GM06990 (cell line): Measurements from ENCODE around the gene RNFT2.

ENCODE experiments used
- DNase-seq: peaks from one replicate; pipeline ENCODE4 v3.0.0-alpha.2; 2011; ENCODE audit not compliant: insufficient read length; ENCODE audit errors: extremely low read depth
- H3K27me3 ChIP-seq: replicated peaks from 2 replicates; pipeline ENCODE4 v1.6.0; 2011; ENCODE audit warnings: low read length; ENCODE audit not compliant: control insufficient read depth, insufficient read depth
- H3K36me3 ChIP-seq: 2 replicates; pipeline ENCODE4 v1.5.1; 2011; ENCODE audit warnings: low read length; ENCODE audit not compliant: control insufficient read depth, insufficient read depth
- H3K4me3 ChIP-seq: replicated peaks from 2 replicates; pipeline ENCODE4 v1.5.1; 2011; ENCODE audit warnings: low read depth, mild to moderate bottlenecking, control low read depth, low read length
- TF ChIP-seq, protein P1 (sequence below): IDR thresholded peaks from 2 replicates; pipeline ENCODE4 v1.5.1; 2011; ENCODE audit warnings: low read length, control low read depth, mild to moderate bottlenecking, inconsistent platforms; ENCODE audit not compliant: insufficient read depth, poor library complexity, severe bottlenecking

The RNFT2 gene

DNA sequence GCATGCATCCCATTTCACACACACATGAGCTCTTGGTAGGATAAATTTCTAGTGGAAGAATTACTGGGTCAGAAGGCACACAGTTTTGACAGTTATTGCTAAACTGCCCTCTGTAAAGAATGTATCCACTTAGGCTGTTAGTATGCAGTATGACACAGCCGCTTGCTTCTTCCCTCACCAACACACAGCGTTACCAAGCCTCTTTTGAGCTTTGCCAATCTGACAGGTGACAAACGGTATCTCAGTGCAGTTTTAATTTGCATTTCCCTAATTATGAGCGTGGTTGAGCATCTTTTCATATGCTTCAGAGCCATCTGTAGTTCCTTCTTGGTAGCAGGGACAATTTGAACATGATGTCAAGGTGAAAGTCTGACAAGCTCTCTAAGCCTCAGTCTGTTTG lies 100.2 kb downstream of the RNFT2 start:
- no peak for DNase-seq
- TF ChIP-seq, protein P1, sequence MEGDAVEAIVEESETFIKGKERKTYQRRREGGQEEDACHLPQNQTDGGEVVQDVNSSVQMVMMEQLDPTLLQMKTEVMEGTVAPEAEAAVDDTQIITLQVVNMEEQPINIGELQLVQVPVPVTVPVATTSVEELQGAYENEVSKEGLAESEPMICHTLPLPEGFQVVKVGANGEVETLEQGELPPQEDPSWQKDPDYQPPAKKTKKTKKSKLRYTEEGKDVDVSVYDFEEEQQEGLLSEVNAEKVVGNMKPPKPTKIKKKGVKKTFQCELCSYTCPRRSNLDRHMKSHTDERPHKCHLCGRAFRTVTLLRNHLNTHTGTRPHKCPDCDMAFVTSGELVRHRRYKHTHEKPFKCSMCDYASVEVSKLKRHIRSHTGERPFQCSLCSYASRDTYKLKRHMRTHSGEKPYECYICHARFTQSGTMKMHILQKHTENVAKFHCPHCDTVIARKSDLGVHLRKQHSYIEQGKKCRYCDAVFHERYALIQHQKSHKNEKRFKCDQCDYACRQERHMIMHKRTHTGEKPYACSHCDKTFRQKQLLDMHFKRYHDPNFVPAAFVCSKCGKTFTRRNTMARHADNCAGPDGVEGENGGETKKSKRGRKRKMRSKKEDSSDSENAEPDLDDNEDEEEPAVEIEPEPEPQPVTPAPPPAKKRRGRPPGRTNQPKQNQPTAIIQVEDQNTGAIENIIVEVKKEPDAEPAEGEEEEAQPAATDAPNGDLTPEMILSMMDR: no peak
- no peaks in the 10 kb centered on the region for H3K27me3 ChIP-seq
- no peaks in the 10 kb centered on the region for H3K36me3 ChIP-seq
- no peak overlapping the region for H3K4me3 ChIP-seq

DNA sequence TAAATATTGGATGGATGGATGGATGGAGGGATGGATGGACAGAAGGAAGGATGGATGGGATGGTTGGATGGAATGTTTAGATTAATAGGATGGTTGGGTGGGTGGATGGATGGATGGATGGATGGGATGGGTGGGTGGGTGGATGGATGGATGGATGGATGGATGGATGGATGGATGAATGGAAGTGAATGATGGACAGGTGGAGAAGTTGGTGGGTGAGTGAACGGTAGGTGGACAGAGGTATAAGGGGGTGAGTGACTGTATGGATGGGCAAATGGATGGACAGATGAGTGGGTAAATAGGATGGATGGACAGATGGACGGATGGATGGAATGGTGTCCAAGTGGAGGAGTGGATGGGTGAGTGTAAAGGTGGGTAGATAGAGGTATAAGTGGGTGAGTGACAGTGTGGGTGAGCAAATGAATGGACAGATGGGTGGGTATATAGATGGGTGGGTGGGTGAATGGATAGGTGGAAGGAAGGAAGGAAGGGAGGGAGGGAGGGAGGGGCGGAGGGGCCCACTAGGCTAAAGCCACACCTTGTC lies 101.2 kb downstream of the RNFT2 start:
- TF ChIP-seq, protein P1: no peak
- DNase-seq: no peak

GRCh38 chr12:116843085-116843484 lies 105.0 kb downstream of the RNFT2 start:
- TF ChIP-seq, protein P1: no peak
- Histone ChIP-seq H3K36me3 (no peaks in the 10 kb centered on the region), H3K27me3 (no peaks in the 10 kb centered on the region), H3K4me3 (no peak overlapping the region)
- DNase-seq: no peak

More for the DNA sequence above, 101.2 kb downstream of the RNFT2 start:
- Histone ChIP-seq H3K4me3 (no peak overlapping the region), H3K27me3 (no peaks in the 10 kb centered on the region), H3K36me3 (no peaks in the 10 kb centered on the region)

DNA sequence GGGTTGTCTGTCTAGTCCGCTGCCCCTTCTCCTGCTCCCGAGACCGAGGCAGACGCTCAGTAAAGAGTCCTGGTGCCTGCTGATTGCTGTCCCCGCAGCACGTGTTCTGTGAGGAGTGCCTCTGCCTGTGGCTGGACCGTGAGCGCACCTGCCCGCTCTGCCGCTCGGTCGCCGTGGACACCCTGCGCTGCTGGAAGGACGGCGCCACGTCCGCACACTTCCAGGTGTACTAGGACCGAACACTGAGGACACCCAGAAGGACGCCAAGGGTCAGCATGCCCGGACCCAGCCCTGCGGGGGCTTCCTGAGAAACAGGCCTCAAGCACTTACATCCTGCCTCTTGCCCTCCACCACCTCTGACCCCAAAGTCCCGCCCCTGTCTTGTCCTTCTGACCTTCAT lies 111.1 kb downstream of the RNFT2 start:
- Histone ChIP-seq H3K36me3 (no peaks in the 10 kb centered on the region; the same call in 1 of the 2 replicates), H3K27me3 (no peaks in the 10 kb centered on the region), H3K4me3 (no peak overlapping the region)
- DNase-seq: no peak
- TF ChIP-seq, protein P1: no peak

- no peak for DNase-seq
- Histone ChIP-seq H3K27me3 (no peaks in the 10 kb centered on the region), H3K4me3 (no peak overlapping the region), H3K36me3 (no peaks in the 10 kb centered on the region; the same call in 1 of the 2 replicates)
- TF ChIP-seq, protein P1: no peak
Measured at GRCh38 chr12:116852303-116852702, 114.2 kb downstream of the RNFT2 start.

GRCh38 chr12:116853507-116853906 lies 115.4 kb downstream of the RNFT2 start:
- TF ChIP-seq, protein P1: no peak
- DNase-seq: no peak
- H3K36me3 ChIP-seq: no peaks in the 10 kb centered on the region; the same call in 1 of the 2 replicates
- no peaks in the 10 kb centered on the region for H3K27me3 ChIP-seq
- no peak overlapping the region for H3K4me3 ChIP-seq
